HL-60 (cell line): Measurements from ENCODE around the gene GGACT.
"Not testable (repeated sequence)": the region's sequence is repeated elsewhere in the genome, so short reads cannot be mapped to it uniquely, and the experiment has no call there.

Experiments
- DNase-seq, 2 experiments: peaks; one replicate each; pipeline ENCODE4 v3.0.0-alpha.2; 2010 to 2020; ENCODE audit warnings: low read depth in 1 of 2, low spot score in 1 of 2
- H3K27ac ChIP-seq: fragments of 250-450 bp; sonication (Bioruptor Pico); replicated peaks from 2 replicates; pipeline ENCODE4 v1.5.1; 2020; ENCODE audit warnings: mild to moderate bottlenecking, moderate library complexity
- H3K27me3 ChIP-seq: fragments of 250-450 bp; sonication (Bioruptor Pico); 2 replicates; pipeline ENCODE4 v1.5.1; 2021; ENCODE audit warnings: mild to moderate bottlenecking, moderate library complexity; ENCODE audit not compliant: insufficient read depth, poor library complexity, severe bottlenecking
- H3K4me3 ChIP-seq: replicated peaks from 2 replicates; pipeline ENCODE4 v1.5.1; 2011; ENCODE audit warnings: mild to moderate bottlenecking, control low read depth, low read length; ENCODE audit not compliant: insufficient read depth
- CTCF ChIP-seq: IDR thresholded peaks from one replicate; pipeline ENCODE4 v1.5.1; 2011; ENCODE audit warnings: low read length, control low read depth, inconsistent platforms; ENCODE audit not compliant: insufficient read depth
- GABPA ChIP-seq: IDR thresholded peaks from 2 replicates; pipeline ENCODE4 v1.6.1; 2012; ENCODE audit warnings: low read depth
- POLR2AphosphoS5 ChIP-seq: IDR thresholded peaks from 2 replicates; pipeline ENCODE4 v1.6.1; 2012; ENCODE audit warnings: low read depth
- REST ChIP-seq: IDR thresholded peaks from 2 replicates; pipeline ENCODE4 v1.6.1; 2012; ENCODE audit warnings: low read depth; ENCODE audit not compliant: insufficient replicate concordance
- SPI1 ChIP-seq: IDR thresholded peaks from 2 replicates; pipeline ENCODE4 v1.6.1; 2012; ENCODE audit warnings: low read depth, mild to moderate bottlenecking, borderline replicate concordance

Gene GGACT

GRCh38 chr13:100526318-100527000 lies 62.1 kb downstream of the GGACT start:
- peaks cover 3% of the 10 kb centered on the region for H3K27me3 ChIP-seq
- DNase-seq = no peak
- no peak overlapping the region for H3K27ac ChIP-seq
- no peak for TF ChIP-seq SPI1
- no peak overlapping the region for H3K4me3 ChIP-seq

- Histone ChIP-seq H3K27ac (no peak overlapping the region), H3K4me3 (no peak overlapping the region), H3K27me3 (peaks cover 9% of the 10 kb centered on the region)
- no peak for DNase-seq
- TF ChIP-seq REST = no peak
- no peak for TF ChIP-seq CTCF
- TF ChIP-seq POLR2AphosphoS5 = no peak
- TF ChIP-seq SPI1 = no peak
- TF ChIP-seq GABPA = no peak
Measured at GRCh38 chr13:100525453-100526317, 62.9 kb downstream of the GGACT start.

- DNase-seq, H3K4me3 ChIP-seq, H3K27me3 ChIP-seq, H3K27ac ChIP-seq: not testable (repeated sequence)
Measured at GRCh38 chr13:100524688-100525087, 63.9 kb downstream of the GGACT start.

- no peak for DNase-seq
- Histone ChIP-seq H3K27ac (no peak overlapping the region), H3K27me3 (peaks cover 12% of the 10 kb centered on the region), H3K4me3 (no peak overlapping the region)
- no peak for TF ChIP-seq REST
- TF ChIP-seq POLR2AphosphoS5 = no peak
- TF ChIP-seq CTCF = no peak
- TF ChIP-seq GABPA = no peak
- no peak for TF ChIP-seq SPI1
Measured at GRCh38 chr13:100523981-100524386, 64.6 kb downstream of the GGACT start.
